IMR-90 (cell line): ENCODE data around the gene RPS19BP1.

Experiments
- CEBPB ChIP-seq: IDR thresholded peaks from 2 replicates; pipeline ENCODE4 v1.6.1; 2012; ENCODE audit warnings: low read depth, low read length, improper control_type of control experiment
- CHD1 ChIP-seq: IDR thresholded peaks from 2 replicates; pipeline ENCODE4 v1.6.1; 2012; ENCODE audit warnings: low read depth, low read length, improper control_type of control experiment
- MAFK ChIP-seq: IDR thresholded peaks from 2 replicates; pipeline ENCODE4 v1.6.1; 2012; ENCODE audit warnings: low read depth, low read length, improper control_type of control experiment
- MAZ ChIP-seq: IDR thresholded peaks from 2 replicates; pipeline ENCODE4 v1.6.1; 2012; ENCODE audit warnings: low read depth, mild to moderate bottlenecking, low read length, improper control_type of control experiment, moderate library complexity, borderline replicate concordance
- NFE2L2 ChIP-seq: fragments of 150-350 bp; IDR thresholded peaks from 2 replicates; pipeline ENCODE4 v1.6.1; 2016; ENCODE audit warnings: low read depth, mild to moderate bottlenecking, low read length
- POLR2A ChIP-seq: IDR thresholded peaks from 2 replicates; pipeline ENCODE4 v1.6.1; 2012; ENCODE audit warnings: mild to moderate bottlenecking, low read depth, low read length
- RAD21 ChIP-seq: IDR thresholded peaks from 2 replicates; pipeline ENCODE4 v1.6.1; 2012; ENCODE audit warnings: low read length, improper control_type of control experiment
- RCOR1 ChIP-seq: IDR thresholded peaks from 2 replicates; pipeline ENCODE4 v1.6.1; 2012; ENCODE audit warnings: mild to moderate bottlenecking, low read length, improper control_type of control experiment; ENCODE audit not compliant: insufficient replicate concordance
- SMC3 ChIP-seq: fragments of 150-350 bp; IDR thresholded peaks from 2 replicates; pipeline ENCODE4 v1.6.1; 2016; ENCODE audit warnings: low read depth, mild to moderate bottlenecking, antibody characterized with exemption, low read length, moderate library complexity
- TF ChIP-seq, protein P1 (sequence below): conservative IDR thresholded peaks from 2 replicates; pipeline ENCODE4 v1.5.1; 2012; ENCODE audit warnings: mild to moderate bottlenecking, low read depth, low read length, improper control_type of control experiment

DNA sequence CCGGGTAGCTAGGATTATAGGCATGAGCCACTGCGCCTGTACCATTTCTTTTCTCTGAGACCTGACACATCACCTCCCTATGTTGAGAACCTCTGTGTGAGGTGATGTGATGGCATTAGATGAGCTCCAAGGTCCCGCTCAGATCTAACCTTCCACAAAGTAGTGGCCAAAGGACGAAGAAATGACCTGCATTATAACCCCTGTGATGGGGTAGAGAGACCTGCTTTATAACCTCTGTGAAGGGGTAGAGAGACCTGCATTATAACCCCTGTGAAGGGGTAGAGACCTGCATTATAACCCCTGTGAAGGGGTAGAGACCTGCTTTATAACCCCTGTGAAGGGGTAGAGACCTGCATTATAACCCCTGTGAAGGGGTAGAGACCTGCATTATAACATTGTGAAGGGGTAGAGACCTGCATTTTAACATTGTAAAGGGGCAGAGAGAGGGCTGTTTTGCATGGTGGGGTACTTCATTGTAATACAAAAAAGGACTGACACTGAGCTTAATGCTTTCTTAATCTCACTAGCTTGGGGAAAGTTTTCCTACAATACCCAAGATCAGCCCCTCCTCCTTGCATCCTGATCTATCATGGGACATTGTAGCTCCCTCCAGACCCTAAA lies 21.9 kb downstream of the RPS19BP1 start:
- no peak for TF ChIP-seq SMC3
- TF ChIP-seq, protein P1, sequence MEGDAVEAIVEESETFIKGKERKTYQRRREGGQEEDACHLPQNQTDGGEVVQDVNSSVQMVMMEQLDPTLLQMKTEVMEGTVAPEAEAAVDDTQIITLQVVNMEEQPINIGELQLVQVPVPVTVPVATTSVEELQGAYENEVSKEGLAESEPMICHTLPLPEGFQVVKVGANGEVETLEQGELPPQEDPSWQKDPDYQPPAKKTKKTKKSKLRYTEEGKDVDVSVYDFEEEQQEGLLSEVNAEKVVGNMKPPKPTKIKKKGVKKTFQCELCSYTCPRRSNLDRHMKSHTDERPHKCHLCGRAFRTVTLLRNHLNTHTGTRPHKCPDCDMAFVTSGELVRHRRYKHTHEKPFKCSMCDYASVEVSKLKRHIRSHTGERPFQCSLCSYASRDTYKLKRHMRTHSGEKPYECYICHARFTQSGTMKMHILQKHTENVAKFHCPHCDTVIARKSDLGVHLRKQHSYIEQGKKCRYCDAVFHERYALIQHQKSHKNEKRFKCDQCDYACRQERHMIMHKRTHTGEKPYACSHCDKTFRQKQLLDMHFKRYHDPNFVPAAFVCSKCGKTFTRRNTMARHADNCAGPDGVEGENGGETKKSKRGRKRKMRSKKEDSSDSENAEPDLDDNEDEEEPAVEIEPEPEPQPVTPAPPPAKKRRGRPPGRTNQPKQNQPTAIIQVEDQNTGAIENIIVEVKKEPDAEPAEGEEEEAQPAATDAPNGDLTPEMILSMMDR: no peak
- no peak for TF ChIP-seq MAFK
- no peak for TF ChIP-seq RAD21
- TF ChIP-seq RCOR1: no peak
- no peak for TF ChIP-seq MAZ
- no peak for TF ChIP-seq NFE2L2
- no peak for TF ChIP-seq POLR2A
- TF ChIP-seq CEBPB: no peak
- TF ChIP-seq CHD1: no peak
